K562 (cell line): ENCODE results near the gene FAM161B. TPM values are rescaled to one million over a fixed set of nuclear protein-coding genes. Genes with fewer than 3 reads are reported as not detected.

Source experiments
- BRD9 ChIP-seq: fragments of 450-650 bp; IDR thresholded peaks from 2 replicates; pipeline ENCODE4 v1.6.1; 2018; ENCODE audit warnings: low read depth; ENCODE audit not compliant: partially characterized antibody
- CCNT2 ChIP-seq: IDR thresholded peaks from 2 replicates; pipeline ENCODE4 v1.6.1; 2011; ENCODE audit warnings: borderline replicate concordance, low read depth, mild to moderate bottlenecking, moderate library complexity, mixed read lengths, low read length; ENCODE audit not compliant: insufficient read length; ENCODE audit errors: extremely low read depth
- ERF ChIP-seq: fragments of 450-650 bp; formaldehyde crosslinking; IDR thresholded peaks from 2 replicates; pipeline ENCODE4 v1.4.0; 2020; ENCODE audit warnings: mild to moderate bottlenecking, mixed read lengths
- ETV5 ChIP-seq: sonication (generic); formaldehyde crosslinking; IDR thresholded peaks from 2 replicates; pipeline ENCODE4 v1.4.0; 2020; ENCODE audit warnings: low read depth, mild to moderate bottlenecking, missing genetic modification reagents
- FUS ChIP-seq: fragments of 200-400 bp; formaldehyde crosslinking; optimal IDR thresholded peaks from 2 replicates; pipeline ENCODE3; 2017; ENCODE audit warnings: low read depth, low read length
- GATA2 ChIP-seq: sonication (generic); formaldehyde crosslinking; IDR thresholded peaks from 2 replicates; pipeline ENCODE4 v1.4.0; 2020; ENCODE audit warnings: mild to moderate bottlenecking, missing genetic modification reagents
- HDAC1 ChIP-seq, 2 experiments: fragments of 450-650 bp; IDR thresholded peaks; 2 replicates each; pipeline ENCODE4 v1.6.1; 2016 to 2017; ENCODE audit warnings: inconsistent platforms in 1 of 2, mild to moderate bottlenecking in 1 of 2, moderate library complexity in 1 of 2
- JUND ChIP-seq, 2 experiments: IDR thresholded peaks; 2 replicates in 1 of 2; 3 replicates in 1 of 2; pipeline ENCODE4 v1.6.1; 2011; ENCODE audit warnings: borderline replicate concordance in 2 of 2, low read depth in 2 of 2, low read length in 2 of 2, improper control_type of control experiment in 1 of 2, missing biosample characterization in 1 of 2, missing genetic modification characterization in 1 of 2, missing genetic modification reagents in 1 of 2
- NCOA4 ChIP-seq: fragments of 450-650 bp; IDR thresholded peaks from 2 replicates; pipeline ENCODE4 v1.6.1; 2018; ENCODE audit warnings: mild to moderate bottlenecking; ENCODE audit not compliant: partially characterized antibody
- NEUROD1 ChIP-seq: fragments of 150-350 bp; IDR thresholded peaks from 2 replicates; pipeline ENCODE4 v1.6.1; 2014; ENCODE audit warnings: borderline replicate concordance, low read length, low read depth; ENCODE audit not compliant: partially characterized antibody
- PML ChIP-seq: IDR thresholded peaks from 2 replicates; pipeline ENCODE4 v1.6.1; 2012; ENCODE audit warnings: low read length, inconsistent platforms
- POLR2A ChIP-seq: fragments of 450-650 bp; conservative IDR thresholded peaks from 2 replicates; pipeline ENCODE4 v1.6.1; 2016
- PRMT5 ChIP-seq: sonication (generic); formaldehyde crosslinking; IDR thresholded peaks from 2 replicates; pipeline ENCODE4 v1.5.0; 2020; ENCODE audit warnings: missing genetic modification reagents
- PRPF4 ChIP-seq: fragments of 200-400 bp; formaldehyde crosslinking; IDR thresholded peaks from one replicate; pipeline ENCODE4 v1.6.1; 2017; ENCODE audit warnings: low read length, low read depth, mild to moderate bottlenecking; ENCODE audit not compliant: insufficient read depth, poor library complexity, severe bottlenecking
- SMARCA5 ChIP-seq: fragments of 450-650 bp; IDR thresholded peaks from 2 replicates; pipeline ENCODE4 v1.6.1; 2016
- SREBF1 ChIP-seq: fragments of 150-350 bp; IDR thresholded peaks from 2 replicates; pipeline ENCODE4 v1.6.1; 2014; ENCODE audit warnings: antibody characterized with exemption, low read depth, low read length, borderline replicate concordance
- SRSF3 ChIP-seq: fragments of 200-400 bp; formaldehyde crosslinking; IDR thresholded peaks from 2 replicates; pipeline ENCODE4 v1.6.1; 2016; ENCODE audit warnings: mild to moderate bottlenecking, low read length, moderate library complexity; ENCODE audit not compliant: insufficient read depth
- TRIM24 ChIP-seq, 2 experiments: fragments of 450-650 bp; IDR thresholded peaks; 2 replicates each; pipeline ENCODE4 v1.6.1; 2016
- ZNF507 ChIP-seq: conservative IDR thresholded peaks from 2 replicates; pipeline ENCODE4 v1.6.1; 2017; ENCODE audit warnings: missing genetic modification characterization, missing compliant biosample characterization
- ZNF696 ChIP-seq: fragments of 250-450 bp; sonication (Bioruptor Pico); conservative IDR thresholded peaks from 2 replicates; pipeline ENCODE4 v1.4.0; 2020; ENCODE audit warnings: mild to moderate bottlenecking, moderate library complexity
- polyA plus RNA-seq, 8 experiments: library from polyadenylated mRNA; depleted of rRNA in 4 of 8; stranded (reverse) in 5 of 8; unstranded in 3 of 8; fragments of >200 nt; fragmentation: Nextera tagmentation in 2 of 8; fragmentation: Illumina TruSeq in 1 of 8; extraction: Ambion mirVana in 2 of 8; extraction: Trizol in 1 of 8; gene quantifications; 2 replicates each; pipeline versions ENCODE4 v1.2.1 to v1.2.3, GENCODE V29; 2011 to 2014; ENCODE audit warnings: inconsistent platforms in 1 of 8, missing spikeins in 1 of 8
- total RNA-seq, 7 experiments: library from RNA; depleted of rRNA in 6 of 7; stranded (reverse); fragments of >200 nt in 6 of 7; fragmentation: Illumina TruSeq in 2 of 7; extraction: Trizol in 2 of 7; gene quantifications; 2 replicates each; pipeline versions ENCODE4 v1.2.1 to v1.2.3, GENCODE V29; 2011 to 2021; ENCODE audit warnings: low replicate concordance in 1 of 7
- TF ChIP-seq, protein P1 (sequence below): fragments of 450-650 bp; formaldehyde crosslinking; IDR thresholded peaks from 2 replicates; pipeline ENCODE4 v1.4.0; 2020; ENCODE audit warnings: mild to moderate bottlenecking, moderate library complexity
- TF ChIP-seq, protein P2 (sequence below): fragments of 450-650 bp; IDR thresholded peaks from 2 replicates; pipeline ENCODE4 v1.6.1; 2016; ENCODE audit warnings: low read depth, mild to moderate bottlenecking, moderate library complexity
- TF ChIP-seq, protein P3 (sequence below): fragments of 200-800 bp; sonication (Bioruptor generic); IDR thresholded peaks from 2 replicates; pipeline ENCODE4 v1.6.1; 2017; ENCODE audit warnings: missing genetic modification characterization, missing compliant biosample characterization
- TF ChIP-seq, protein P4 (sequence below): fragments of 250-450 bp; sonication (Bioruptor Pico); IDR thresholded peaks from 2 replicates; pipeline ENCODE4 v1.4.0; 2020

Gene FAM161B
- total and polyA plus RNA-seq, 9 of the 15 experiments (the other 6 are each of a cell fraction or from before 2014, with no cell fraction given) = 0.15 to 1.3 (median 0.84) TPM

DNA sequence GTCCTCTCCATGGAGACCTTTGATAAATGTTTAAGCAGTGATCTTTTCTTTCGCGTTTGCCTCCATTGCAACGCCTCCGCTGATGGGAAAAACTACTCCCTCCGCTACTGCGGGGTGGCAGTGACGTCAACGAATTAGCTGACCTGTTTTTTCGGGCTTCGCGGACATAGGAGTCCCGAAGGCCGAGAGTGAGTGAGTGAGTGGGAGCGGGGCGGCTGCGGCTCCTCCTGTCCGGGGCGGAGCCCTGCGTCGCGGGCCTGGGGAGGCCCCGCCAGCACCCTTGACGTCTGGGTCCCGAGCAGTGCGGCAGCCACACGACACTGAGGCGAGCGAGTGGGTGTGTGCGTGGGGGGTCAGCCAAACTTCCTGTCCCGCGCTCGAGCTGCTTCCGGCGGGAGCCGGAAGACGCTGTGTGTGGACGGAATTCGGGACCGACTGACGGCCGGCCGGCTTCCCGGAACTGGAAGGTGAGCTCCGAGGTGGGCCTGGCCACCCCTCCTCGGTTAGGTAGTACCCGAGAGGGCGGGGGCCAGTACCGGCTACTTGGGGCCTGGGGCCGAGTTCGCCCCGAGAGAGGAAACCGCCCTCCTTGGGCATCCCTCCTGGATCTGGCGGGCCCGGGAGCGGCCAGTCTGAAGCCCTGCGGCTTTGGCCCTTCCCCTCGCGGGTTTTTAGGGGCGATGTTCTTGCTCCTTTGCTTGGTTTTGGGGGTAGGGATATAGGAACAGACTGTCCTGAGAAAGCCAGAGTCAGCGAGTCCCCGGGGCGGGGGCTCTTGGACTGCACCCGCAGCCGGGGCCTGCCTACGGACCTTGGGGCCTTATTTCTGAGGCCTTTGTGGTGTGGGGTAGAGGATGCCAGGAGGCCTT is 63.2 kb downstream of the FAM161B start, which contains the start of gene ZNF410 (continued):
- TF ChIP-seq SREBF1 (peak; percentile 16; the same call in 1 of the 2 replicates), JUND (IDR thresholded peaks at IDR 0.05; ENCODE audit: borderline replicate concordance, low read depth, low read length) (peak; percentile 87), JUND (tag; IDR thresholded peaks at IDR 0.05; ENCODE audit: borderline replicate concordance, low read depth, low read length) (peak; percentile 77; the same call in 1 of the 3 replicates), ERF (CRISPR knock-in tag) (no peak), ZNF507 (tag) (no peak), NEUROD1 (peak; percentile 59), PML (peak; percentile 33; the same call in 1 of the 2 replicates), PRPF4 (no peak), SMARCA5 (no peak), ETV5 (peak; percentile 93), FUS (no peak), PRMT5 (CRISPR knock-in tag) (no peak), HDAC1 (IDR thresholded peaks at IDR 0.05) (0 out of 4 replicates have a peak, but pooled peaks of 1 of the 2 experiments have one; percentile 32), SRSF3 (no peak), GATA2 (CRISPR knock-in tag) (no peak), ZNF696 (no peak), BRD9 (peak; percentile 25), CCNT2 (peak; percentile 83), TRIM24 (IDR thresholded peaks at IDR 0.05) (peak in 1 of 2 experiments; percentile 87; a peak in 2 of 4 replicates), POLR2A (peak; percentile 71), NCOA4 (no peak)
- TF ChIP-seq, protein P1, sequence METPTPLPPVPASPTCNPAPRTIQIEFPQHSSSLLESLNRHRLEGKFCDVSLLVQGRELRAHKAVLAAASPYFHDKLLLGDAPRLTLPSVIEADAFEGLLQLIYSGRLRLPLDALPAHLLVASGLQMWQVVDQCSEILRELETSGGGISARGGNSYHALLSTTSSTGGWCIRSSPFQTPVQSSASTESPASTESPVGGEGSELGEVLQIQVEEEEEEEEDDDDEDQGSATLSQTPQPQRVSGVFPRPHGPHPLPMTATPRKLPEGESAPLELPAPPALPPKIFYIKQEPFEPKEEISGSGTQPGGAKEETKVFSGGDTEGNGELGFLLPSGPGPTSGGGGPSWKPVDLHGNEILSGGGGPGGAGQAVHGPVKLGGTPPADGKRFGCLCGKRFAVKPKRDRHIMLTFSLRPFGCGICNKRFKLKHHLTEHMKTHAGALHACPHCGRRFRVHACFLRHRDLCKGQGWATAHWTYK (CRISPR knock-in tag) = no peak
- TF ChIP-seq, protein P2, sequence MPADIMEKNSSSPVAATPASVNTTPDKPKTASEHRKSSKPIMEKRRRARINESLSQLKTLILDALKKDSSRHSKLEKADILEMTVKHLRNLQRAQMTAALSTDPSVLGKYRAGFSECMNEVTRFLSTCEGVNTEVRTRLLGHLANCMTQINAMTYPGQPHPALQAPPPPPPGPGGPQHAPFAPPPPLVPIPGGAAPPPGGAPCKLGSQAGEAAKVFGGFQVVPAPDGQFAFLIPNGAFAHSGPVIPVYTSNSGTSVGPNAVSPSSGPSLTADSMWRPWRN = peak; percentile 92
- TF ChIP-seq, protein P3, sequence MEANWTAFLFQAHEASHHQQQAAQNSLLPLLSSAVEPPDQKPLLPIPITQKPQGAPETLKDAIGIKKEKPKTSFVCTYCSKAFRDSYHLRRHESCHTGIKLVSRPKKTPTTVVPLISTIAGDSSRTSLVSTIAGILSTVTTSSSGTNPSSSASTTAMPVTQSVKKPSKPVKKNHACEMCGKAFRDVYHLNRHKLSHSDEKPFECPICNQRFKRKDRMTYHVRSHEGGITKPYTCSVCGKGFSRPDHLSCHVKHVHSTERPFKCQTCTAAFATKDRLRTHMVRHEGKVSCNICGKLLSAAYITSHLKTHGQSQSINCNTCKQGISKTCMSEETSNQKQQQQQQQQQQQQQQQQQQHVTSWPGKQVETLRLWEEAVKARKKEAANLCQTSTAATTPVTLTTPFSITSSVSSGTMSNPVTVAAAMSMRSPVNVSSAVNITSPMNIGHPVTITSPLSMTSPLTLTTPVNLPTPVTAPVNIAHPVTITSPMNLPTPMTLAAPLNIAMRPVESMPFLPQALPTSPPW (CRISPR knock-in tag) = peak; percentile 86
- TF ChIP-seq, protein P4, sequence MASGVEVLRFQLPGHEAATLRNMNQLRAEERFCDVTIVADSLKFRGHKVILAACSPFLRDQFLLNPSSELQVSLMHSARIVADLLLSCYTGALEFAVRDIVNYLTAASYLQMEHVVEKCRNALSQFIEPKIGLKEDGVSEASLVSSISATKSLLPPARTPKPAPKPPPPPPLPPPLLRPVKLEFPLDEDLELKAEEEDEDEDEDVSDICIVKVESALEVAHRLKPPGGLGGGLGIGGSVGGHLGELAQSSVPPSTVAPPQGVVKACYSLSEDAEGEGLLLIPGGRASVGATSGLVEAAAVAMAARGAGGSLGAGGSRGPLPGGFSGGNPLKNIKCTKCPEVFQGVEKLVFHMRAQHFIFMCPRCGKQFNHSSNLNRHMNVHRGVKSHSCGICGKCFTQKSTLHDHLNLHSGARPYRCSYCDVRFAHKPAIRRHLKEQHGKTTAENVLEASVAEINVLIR (CRISPR knock-in tag) = peak; percentile 46
